ENCODE measurements around the gene CASQ1. TPM values are rescaled to one million over a fixed set of nuclear protein-coding genes. Genes with fewer than 3 reads are reported as not detected.

Gene CASQ1
- total RNA-seq, 6 donors from 2014 or later: 0.17 to 0.91 TPM; not detected in 4

- no peaks in the 10 kb centered on the region for H3K27me3 ChIP-seq
- peak in 1 of 2 donors; percentile 34 for DNase-seq
- no peaks in the 10 kb centered on the region for H3K9me3 ChIP-seq
- no peak for ATAC-seq (ENCODE audit: low FRiP score in 2 of 2)
- H3K4me1 ChIP-seq: peaks cover 11 to 33% (median 17%) of the 10 kb centered on the region in 4 donors
- peak overlapping the region in 2 of 4 donors; percentile 42 to 65 for H3K27ac ChIP-seq
- TF ChIP-seq POLR2A (IDR thresholded peaks at IDR 0.05): no peak
- no peak for TF ChIP-seq POLR2AphosphoS5 (IDR thresholded peaks at IDR 0.05)
- TF ChIP-seq CTCF (IDR thresholded peaks at IDR 0.05): no peak
- no peak for TF ChIP-seq EP300 (IDR thresholded peaks at IDR 0.05)
- H3K4me3 ChIP-seq: no peak overlapping the region
- WGBS, 2 donors: 61 to 62% methylated on average over 9 to 10 of the region's 10 CpGs
- H3K36me3 ChIP-seq: peaks cover 22 to 97% (median 83%) of the 10 kb centered on the region in 4 donors
Observed at GRCh38 chr1:160217481-160218051, 27.2 kb downstream of the CASQ1 start.

GRCh38 chr1:160219062-160219929 lies 28.9 kb downstream of the CASQ1 start:
- H3K27me3 ChIP-seq: no peaks in the 10 kb centered on the region
- H3K27ac ChIP-seq: peak overlapping the region in 2 of 4 donors; percentile 13 to 65
- no peaks in the 10 kb centered on the region for H3K9me3 ChIP-seq
- H3K4me1 ChIP-seq: peaks cover 11 to 33% (median 17%) of the 10 kb centered on the region in 4 donors
- TF ChIP-seq CTCF (IDR thresholded peaks at IDR 0.05) (peak; percentile 24 to 52 (median 34)), EP300 (IDR thresholded peaks at IDR 0.05) (no peak)
- peak in 1 of 2 donors; percentile 71 for ATAC-seq (ENCODE audit: low FRiP score in 2 of 2)
- no peak overlapping the region for H3K4me3 ChIP-seq
- no peak for DNase-seq
- WGBS, 2 donors: 58 to 65% methylated on average over 4 of the region's 4 CpGs
- H3K36me3 ChIP-seq: peaks cover 27 to 97% (median 82%) of the 10 kb centered on the region in 4 donors

- no peak for ATAC-seq (ENCODE audit: low FRiP score in 2 of 2)
- H3K27me3 ChIP-seq: no peaks in the 10 kb centered on the region
- peak overlapping the region in 1 of 4 donors; percentile 65 for H3K27ac ChIP-seq
- H3K4me1 ChIP-seq: peaks cover 11 to 33% (median 17%) of the 10 kb centered on the region in 4 donors
- H3K9me3 ChIP-seq: no peaks in the 10 kb centered on the region
- DNase-seq: no peak
- WGBS, 2 donors: 78 to 82% methylated on average over 2 of the region's 2 CpGs
- H3K4me3 ChIP-seq: no peak overlapping the region
- TF ChIP-seq POLR2AphosphoS5 (IDR thresholded peaks at IDR 0.05) (no peak), CTCF (IDR thresholded peaks at IDR 0.05) (no peak), POLR2A (IDR thresholded peaks at IDR 0.05) (no peak), EP300 (IDR thresholded peaks at IDR 0.05) (no peak)
- H3K36me3 ChIP-seq: peaks cover 37 to 97% (median 82%) of the 10 kb centered on the region in 4 donors
Observed at GRCh38 chr1:160220301-160220700, 29.9 kb downstream of the CASQ1 start.

- no peak overlapping the region for H3K4me3 ChIP-seq
- peaks cover 11 to 33% (median 17%) of the 10 kb centered on the region in 4 donors for H3K4me1 ChIP-seq
- DNase-seq: no peak
- no peaks in the 10 kb centered on the region for H3K27me3 ChIP-seq
- peaks cover 38 to 97% (median 80%) of the 10 kb centered on the region in 4 donors for H3K36me3 ChIP-seq
- no peak for TF ChIP-seq EP300 (IDR thresholded peaks at IDR 0.05)
- no peak for TF ChIP-seq POLR2A (IDR thresholded peaks at IDR 0.05)
- TF ChIP-seq POLR2AphosphoS5 (IDR thresholded peaks at IDR 0.05): no peak
- TF ChIP-seq CTCF (IDR thresholded peaks at IDR 0.05): no peak
- no peak overlapping the region for H3K27ac ChIP-seq
- no peak for ATAC-seq (ENCODE audit: low FRiP score in 2 of 2)
- H3K9me3 ChIP-seq: no peaks in the 10 kb centered on the region
Observed at GRCh38 chr1:160221089-160221488, 30.7 kb downstream of the CASQ1 start.
